Measurements from ENCODE around the gene MYO7A. TPM values are rescaled to one million over a fixed set of nuclear protein-coding genes. Genes with fewer than 3 reads are reported as not detected.

MYO7A gene
- total RNA-seq (2022; extraction: Qiagen RNA extraction; ENCODE audit: low read depth) = 1.1 to 1.8 TPM (median 1.4 TPM) in 5 replicates

DNA sequence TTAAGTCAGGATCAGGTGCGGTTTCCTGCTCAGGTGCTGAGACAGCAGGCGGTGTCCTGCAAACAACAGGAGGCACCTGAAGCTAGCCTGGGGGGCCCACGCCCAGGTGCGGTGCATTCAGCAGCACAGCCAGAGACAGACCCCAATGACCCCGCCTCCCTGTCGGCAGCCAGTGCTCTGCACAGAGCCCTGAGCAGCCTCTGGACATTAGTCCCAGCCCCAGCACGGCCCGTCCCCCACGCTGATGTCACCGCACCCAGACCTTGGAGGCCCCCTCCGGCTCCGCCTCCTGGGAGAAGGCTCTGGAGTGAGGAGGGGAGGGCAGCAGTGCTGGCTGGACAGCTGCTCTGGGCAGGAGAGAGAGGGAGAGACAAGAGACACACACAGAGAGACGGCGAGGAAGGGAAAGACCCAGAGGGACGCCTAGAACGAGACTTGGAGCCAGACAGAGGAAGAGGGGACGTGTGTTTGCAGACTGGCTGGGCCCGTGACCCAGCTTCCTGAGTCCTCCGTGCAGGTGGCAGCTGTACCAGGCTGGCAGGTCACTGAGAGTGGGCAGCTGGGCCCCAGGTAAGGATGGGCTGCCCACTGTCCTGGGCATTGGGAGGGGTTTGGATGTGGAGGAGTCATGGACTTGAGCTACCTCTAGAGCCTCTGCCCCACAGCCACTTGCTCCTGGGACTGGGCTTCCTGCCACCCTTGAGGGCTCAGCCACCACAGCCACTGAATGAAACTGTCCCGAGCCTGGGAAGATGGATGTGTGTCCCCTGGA lies at the start of gene MYO7A:
MYO7A (plus strand) TSS at position 327 of the 772 bp plus-strand sequence. CDS start 2,389 bp downstream, outside the sequence.

DNA sequence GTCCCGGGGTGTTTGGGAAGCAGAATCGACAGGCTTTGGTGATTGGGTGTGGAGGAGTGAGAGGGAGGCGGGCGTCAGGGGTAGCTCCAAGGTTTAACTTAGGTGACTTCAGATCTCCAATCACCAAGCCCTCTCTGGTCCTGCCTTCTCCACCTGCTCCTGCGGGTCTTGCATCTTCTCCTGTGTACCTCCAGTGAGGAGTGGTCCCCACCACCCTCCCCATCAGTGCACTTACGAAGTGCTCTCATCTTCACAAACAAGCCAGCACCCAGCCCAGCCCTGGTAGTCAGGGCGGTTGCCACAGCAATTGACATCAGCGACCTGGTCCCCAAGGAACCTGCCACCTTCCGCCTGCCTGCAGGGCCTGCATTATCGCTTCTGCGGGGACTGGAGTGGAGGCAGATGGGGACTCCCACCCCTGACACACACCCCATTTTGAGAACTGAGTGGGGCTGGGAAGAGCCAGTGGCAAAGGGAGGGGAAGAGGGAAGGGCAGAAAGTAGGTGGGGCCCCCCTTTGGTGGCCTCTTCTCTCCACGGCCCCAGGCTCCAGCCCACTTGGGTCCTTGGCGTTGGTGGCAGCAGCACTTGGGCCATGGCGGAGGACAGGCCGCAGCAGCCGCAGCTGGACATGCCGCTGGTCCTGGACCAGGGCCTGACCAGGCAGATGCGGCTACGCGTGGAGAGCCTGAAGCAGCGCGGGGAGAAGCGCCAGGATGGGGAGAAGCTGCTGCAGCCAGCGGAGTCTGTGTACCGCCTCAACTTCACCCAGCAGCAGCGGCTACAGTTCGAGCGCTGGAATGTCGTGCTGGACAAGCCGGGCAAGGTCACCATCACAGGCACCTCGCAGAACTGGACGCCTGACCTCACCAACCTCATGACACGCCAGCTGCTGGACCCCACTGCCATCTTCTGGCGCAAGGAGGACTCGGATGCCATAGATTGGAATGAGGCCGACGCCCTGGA lies 25.5 kb upstream of the MYO7A start, which contains the start of gene OMP:
OMP (plus strand) TSS at position 595 of the 965 bp plus-strand sequence; CDS start at position 595, 0 bp downstream.

Other genes starting within 250 kb of the MYO7A start
- 0.06 to 0.14 TPM (median 0.11 TPM) in 3 of 5 replicates, not detected in the others for gene B3GNT6, start 93.8 kb upstream of the MYO7A start, total RNA-seq (2022; extraction: Qiagen RNA extraction; ENCODE audit: low read depth)
- 6.3 to 9.5 TPM (median 7.7 TPM) in 5 replicates for gene CAPN5, start 61.3 kb upstream of the MYO7A start, total RNA-seq (2022; extraction: Qiagen RNA extraction; ENCODE audit: low read depth)
- not detected in 5 replicates for gene OMP, start 25.4 kb upstream of the MYO7A start, total RNA-seq (2022; extraction: Qiagen RNA extraction; ENCODE audit: low read depth)
- gene GDPD4, start 173.4 kb downstream of the MYO7A start, total RNA-seq (2022; extraction: Qiagen RNA extraction; ENCODE audit: low read depth) = not detected in 5 replicates